NT2/D1 (cell line): ENCODE measurements around the gene USP2.

Source experiments
- DNase-seq: peaks from one replicate; pipeline ENCODE4 v3.0.0-alpha.2; 2011; ENCODE audit warnings: low read depth, low spot score
- H3K27me3 ChIP-seq: 2 replicates; pipeline ENCODE4 v1.6.0; 2011; ENCODE audit warnings: mild to moderate bottlenecking; ENCODE audit not compliant: insufficient read length, insufficient read depth
- H3K36me3 ChIP-seq: 2 replicates; pipeline ENCODE4 v1.6.1; 2011; ENCODE audit warnings: mild to moderate bottlenecking, low read length, mixed read lengths; ENCODE audit not compliant: insufficient read depth, insufficient read length
- H3K4me1 ChIP-seq: 2 replicates; pipeline ENCODE4 v1.5.1; 2011; ENCODE audit not compliant: insufficient read depth, insufficient read length
- H3K4me3 ChIP-seq: 2 replicates; pipeline ENCODE4 v1.5.1; 2011; ENCODE audit warnings: low read depth; ENCODE audit not compliant: insufficient read length
- H3K9ac ChIP-seq: 2 replicates; pipeline ENCODE4 v1.6.0; 2011; ENCODE audit warnings: low read depth; ENCODE audit not compliant: insufficient read length
- H3K9me3 ChIP-seq: 2 replicates; pipeline ENCODE4 v1.5.1; 2011; ENCODE audit warnings: mild to moderate bottlenecking, low read length; ENCODE audit not compliant: insufficient read depth
- SUZ12 ChIP-seq: IDR thresholded peaks from 2 replicates; pipeline ENCODE4 v1.6.1; 2011; ENCODE audit not compliant: insufficient read length, insufficient read depth; ENCODE audit errors: extremely low read depth
- YY1 ChIP-seq: IDR thresholded peaks from 2 replicates; pipeline ENCODE4 v1.6.1; 2011; ENCODE audit not compliant: insufficient read length, insufficient read depth
- ZNF274 ChIP-seq: IDR thresholded peaks from 2 replicates; pipeline ENCODE4 v1.6.1; 2011; ENCODE audit warnings: mild to moderate bottlenecking, low read depth, low read length

Gene USP2

GRCh38 chr11:119418759-119419158 is 37.3 kb upstream of the USP2 start:
- peaks cover 40% of the 10 kb centered on the region for H3K36me3 ChIP-seq
- DNase-seq, result no peak
- H3K4me1 ChIP-seq, result peaks cover 16% of the 10 kb centered on the region
- H3K4me3 ChIP-seq, result no peak overlapping the region
- no peak overlapping the region for H3K9ac ChIP-seq
- H3K9me3 ChIP-seq, result no peaks in the 10 kb centered on the region
- TF ChIP-seq SUZ12, result no peak
- no peak for TF ChIP-seq YY1
- no peak for TF ChIP-seq ZNF274
- no peaks in the 10 kb centered on the region for H3K27me3 ChIP-seq

- Histone ChIP-seq H3K9me3 (no peaks in the 10 kb centered on the region), H3K27me3 (no peaks in the 10 kb centered on the region), H3K36me3 (peaks cover 40% of the 10 kb centered on the region), H3K4me1 (peaks cover 16% of the 10 kb centered on the region), H3K4me3 (no peak overlapping the region), H3K9ac (no peak overlapping the region)
- no peak for DNase-seq
- TF ChIP-seq YY1, result no peak
- TF ChIP-seq ZNF274, result no peak
- no peak for TF ChIP-seq SUZ12
These were observed 36.4 kb upstream of the USP2 start for GRCh38 chr11:119417726-119418540.

DNA sequence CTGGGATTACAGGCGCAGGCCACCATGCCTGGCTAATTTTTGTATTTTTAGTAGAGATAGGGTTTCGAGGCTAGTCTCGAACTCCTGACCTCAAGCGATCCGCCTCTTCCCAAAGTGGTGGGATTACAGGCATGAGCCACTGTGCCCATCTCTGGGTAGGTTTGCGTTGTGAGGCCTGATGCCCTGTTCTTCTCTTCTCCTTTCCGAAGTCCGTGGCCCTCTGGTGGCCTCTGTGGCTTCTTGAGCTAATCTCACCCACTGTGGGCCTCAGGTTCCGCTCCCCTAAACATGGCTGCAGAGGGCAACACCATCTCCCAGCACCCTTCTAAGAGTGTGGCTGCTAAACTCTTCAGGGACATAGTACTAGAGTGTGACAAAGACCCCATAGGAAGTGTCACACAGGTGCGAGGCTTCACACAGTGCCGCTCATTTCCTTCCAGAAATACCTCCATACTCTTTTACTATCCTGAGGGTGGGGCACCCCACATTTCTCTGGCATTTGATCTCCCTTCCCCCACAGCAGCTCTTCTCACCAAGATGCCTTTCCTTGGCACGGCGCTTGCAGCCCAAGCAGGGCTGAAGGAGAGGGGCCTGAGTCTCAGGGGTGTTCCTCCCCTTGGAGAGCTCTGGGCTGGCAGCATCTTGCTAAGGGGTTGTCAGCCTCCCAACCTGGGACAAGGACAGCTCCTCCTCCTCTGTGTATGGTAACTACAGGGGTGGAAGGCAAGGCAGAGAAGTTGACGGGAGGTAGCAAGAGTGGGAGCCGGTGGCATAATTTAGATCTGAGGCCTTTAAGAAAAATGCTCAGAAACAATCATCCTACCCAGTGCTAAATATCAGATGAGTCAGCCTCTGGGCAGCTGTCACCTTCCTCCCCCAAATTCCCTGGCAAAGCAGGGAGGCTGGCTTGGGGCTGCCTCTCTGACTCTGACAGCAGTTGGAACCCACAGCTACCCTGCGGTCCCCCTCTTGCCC is 35.4 kb upstream of the USP2 start:
- TF ChIP-seq ZNF274 (no peak), SUZ12 (no peak), YY1 (no peak)
- no peak for DNase-seq
- Histone ChIP-seq H3K27me3 (no peaks in the 10 kb centered on the region), H3K9ac (no peak overlapping the region), H3K4me3 (no peak overlapping the region), H3K9me3 (no peaks in the 10 kb centered on the region), H3K36me3 (peaks cover 40% of the 10 kb centered on the region), H3K4me1 (peaks cover 16% of the 10 kb centered on the region)

GRCh38 chr11:119415966-119416365 is 34.5 kb upstream of the USP2 start:
- H3K36me3 ChIP-seq, result peaks cover 33% of the 10 kb centered on the region
- TF ChIP-seq YY1 (no peak), ZNF274 (no peak), SUZ12 (no peak)
- H3K4me3 ChIP-seq, result no peak overlapping the region
- H3K9me3 ChIP-seq, result no peaks in the 10 kb centered on the region
- DNase-seq, result no peak
- peaks cover 16% of the 10 kb centered on the region for H3K4me1 ChIP-seq
- H3K9ac ChIP-seq, result no peak overlapping the region
- no peaks in the 10 kb centered on the region for H3K27me3 ChIP-seq

DNA sequence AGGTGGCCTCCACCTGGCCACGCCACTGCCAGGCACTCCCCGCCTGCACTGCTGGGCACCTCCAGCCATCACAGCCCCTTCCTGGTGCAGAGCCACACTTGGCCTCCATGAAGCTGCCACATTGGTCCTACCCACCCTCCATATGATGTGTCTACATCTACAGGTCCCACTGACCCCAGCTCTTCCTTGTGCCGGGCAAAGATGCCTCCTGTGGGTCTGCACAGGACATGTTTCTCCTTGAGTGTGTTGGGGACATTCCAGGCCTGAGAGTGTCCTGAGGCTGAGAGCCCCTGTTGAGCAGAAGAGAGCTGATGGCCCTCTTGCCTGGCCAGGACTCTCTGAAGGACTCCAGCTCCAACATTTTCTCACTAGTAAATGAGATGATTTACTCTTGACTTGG is 34.0 kb upstream of the USP2 start:
- Histone ChIP-seq H3K4me3 (no peak overlapping the region), H3K27me3 (no peaks in the 10 kb centered on the region), H3K9ac (no peak overlapping the region), H3K36me3 (peaks cover 29% of the 10 kb centered on the region), H3K9me3 (no peaks in the 10 kb centered on the region), H3K4me1 (peaks cover 12% of the 10 kb centered on the region)
- no peak for DNase-seq
- TF ChIP-seq YY1 (no peak), ZNF274 (no peak), SUZ12 (no peak)

- Histone ChIP-seq H3K4me1 (peaks cover 5% of the 10 kb centered on the region), H3K4me3 (no peak overlapping the region), H3K27me3 (no peaks in the 10 kb centered on the region), H3K9me3 (no peaks in the 10 kb centered on the region), H3K9ac (no peak overlapping the region), H3K36me3 (peaks cover 21% of the 10 kb centered on the region)
- no peak for TF ChIP-seq ZNF274
- TF ChIP-seq YY1, result no peak
- TF ChIP-seq SUZ12, result no peak
- DNase-seq, result no peak
These were observed 33.2 kb upstream of the USP2 start for GRCh38 chr11:119414734-119415133.

GRCh38 chr11:119414321-119414720 is 32.8 kb upstream of the USP2 start:
- Histone ChIP-seq H3K4me1 (peaks cover 4% of the 10 kb centered on the region), H3K9me3 (no peaks in the 10 kb centered on the region), H3K9ac (no peak overlapping the region), H3K36me3 (peaks cover 17% of the 10 kb centered on the region), H3K4me3 (no peak overlapping the region), H3K27me3 (no peaks in the 10 kb centered on the region)
- TF ChIP-seq YY1 (no peak), ZNF274 (no peak), SUZ12 (no peak)
- no peak for DNase-seq
